OCI-LY7 (cell line): ENCODE measurements around the gene XIRP2. TPM values are rescaled to one million over a fixed set of nuclear protein-coding genes. Genes with fewer than 3 reads are reported as not detected.

Experiments
- BruUV-seq: library from RNA; stranded (reverse); fragments of 400-500 nt; replicated peaks from 2 replicates; lab custom pipeline; 2021; lab: Mats Ljungman, UMichigan
- CTCF ChIA-PET: fragments of 300-600 bp; sonication (Branson Sonifier 250); formaldehyde crosslinking; loops from one replicate; lab custom pipeline; 2022; ENCODE audit warnings: antibody characterized with exemption; ENCODE audit not compliant: unreplicated experiment; lab: Charles Lee
- POLR2A ChIA-PET: fragments of 300-600 bp; sonication (Branson Sonifier 250); formaldehyde crosslinking; loops from one replicate; lab custom pipeline; 2022; ENCODE audit warnings: antibody characterized with exemption; lab: Charles Lee
- DNase-seq: peaks from one replicate; pipeline ENCODE4 v3.0.0-alpha.2; 2015; ENCODE audit warnings: low spot score
- H2AFZ ChIP-seq: fragments of 200-600 bp; sonication (generic), shearing (Covaris generic); 2 replicates; pipeline ENCODE4 v1.6.1; 2014; ENCODE audit warnings: mild to moderate bottlenecking, antibody characterized with exemption, low read length, moderate library complexity
- H3K27ac ChIP-seq: fragments of 200-600 bp; sonication (generic); 2 replicates; pipeline ENCODE4 v1.5.1; 2014; ENCODE audit warnings: mixed run types, low read depth, mild to moderate bottlenecking, moderate library complexity, low read length, inconsistent platforms; ENCODE audit not compliant: poor library complexity, severe bottlenecking
- H3K36me3 ChIP-seq: fragments of 200-600 bp; sonication (generic); 2 replicates; pipeline ENCODE4 v1.6.1; 2014; ENCODE audit warnings: mild to moderate bottlenecking, antibody characterized with exemption, low read length, moderate library complexity, mixed read lengths; ENCODE audit not compliant: insufficient read depth
- H3K4me1 ChIP-seq: fragments of 200-600 bp; sonication (generic); 2 replicates; pipeline ENCODE4 v1.5.1; 2014; ENCODE audit warnings: mild to moderate bottlenecking, low read length; ENCODE audit not compliant: insufficient read depth, poor library complexity, severe bottlenecking
- H3K4me2 ChIP-seq: fragments of 200-600 bp; sonication (generic); 2 replicates; pipeline ENCODE4 v1.6.1; 2014; ENCODE audit warnings: mild to moderate bottlenecking, low read length
- H3K4me3 ChIP-seq: fragments of 200-600 bp; sonication (generic); 2 replicates; pipeline ENCODE4 v1.5.1; 2014; ENCODE audit warnings: mild to moderate bottlenecking, low read depth, low read length; ENCODE audit not compliant: poor library complexity, severe bottlenecking
- H3K79me2 ChIP-seq: fragments of 200-600 bp; sonication (generic); 2 replicates; pipeline ENCODE4 v1.6.1; 2016; ENCODE audit warnings: low read depth, mild to moderate bottlenecking, low read length, moderate library complexity, mixed read lengths; ENCODE audit not compliant: insufficient read depth
- H3K9me2 ChIP-seq: fragments of 200-600 bp; sonication (generic); 2 replicates; pipeline ENCODE4 v1.6.1; 2016; ENCODE audit warnings: mild to moderate bottlenecking, low read length, mixed read lengths; ENCODE audit not compliant: insufficient read depth
- H3K9me3 ChIP-seq: fragments of 200-600 bp; sonication (generic); 2 replicates; pipeline ENCODE4 v1.6.1; 2014; ENCODE audit warnings: mild to moderate bottlenecking, mixed run types, low read length, mixed read lengths
- H4K20me1 ChIP-seq: fragments of 200-600 bp; sonication (generic); 2 replicates; pipeline ENCODE4 v1.6.1; 2014; ENCODE audit warnings: mild to moderate bottlenecking, antibody characterized with exemption, low read length, moderate library complexity, mixed read lengths; ENCODE audit not compliant: insufficient read depth
- CTCF ChIP-seq: fragments of 200-600 bp; sonication (generic); conservative IDR thresholded peaks from 2 replicates; pipeline ENCODE4 v1.5.1; 2014; ENCODE audit warnings: mild to moderate bottlenecking, antibody characterized with exemption, low read length, moderate library complexity, mixed read lengths
- EZH2phosphoT487 ChIP-seq: fragments of 200-600 bp; sonication (generic); IDR thresholded peaks from 2 replicates; pipeline ENCODE4 v1.6.1; 2018; ENCODE audit warnings: low read depth, borderline replicate concordance, mild to moderate bottlenecking, mixed run types, antibody characterized with exemption, low read length, moderate library complexity, mixed read lengths
- intact Hi-C: fragments of 100-400 bp; cut with micrococcal nuclease; formaldehyde crosslinking; loops from one replicate; pipeline ENCODE4 v1.10.0; 2022; ENCODE audit not compliant: unreplicated experiment
- total RNA-seq, 2 experiments: library from RNA; depleted of rRNA in 1 of 2; stranded (reverse); fragments of >200 nt in 1 of 2; shearing (Covaris generic) in 1 of 2; gene quantifications; 2 replicates each; pipeline ENCODE4 v1.2.3, GENCODE V29; 2014 to 2022

Gene XIRP2
- total RNA-seq, 2 experiments from 2014 or later: not detected

- Histone ChIP-seq H3K4me3 (no peak overlapping the region), H3K36me3 (no peaks in the 10 kb centered on the region), H2AFZ (no peak overlapping the region), H3K9me2 (no peaks in the 10 kb centered on the region), H4K20me1 (no peaks in the 10 kb centered on the region), H3K4me1 (no peaks in the 10 kb centered on the region), H3K9me3 (no peaks in the 10 kb centered on the region), H3K4me2 (no peak overlapping the region), H3K79me2 (no peaks in the 10 kb centered on the region), H3K27ac (no peak overlapping the region)
- intact Hi-C loops: no loop called here
- TF ChIP-seq CTCF: no peak
- no peak for TF ChIP-seq EZH2phosphoT487
- no peak for DNase-seq
- CTCF ChIA-PET: no interaction called here
- no TSS peak for BruUV-seq
- POLR2A ChIA-PET: interaction anchor here (1.0 kb wide), 1 partner anchor 11 kb away, joined by 3 read pairs; no protein-coding TSS in a partner anchor
These were observed 405.9 kb downstream of the XIRP2 start for GRCh38 chr2:167293943-167294775.

- intact Hi-C loops: no loop called here
- H3K27ac ChIP-seq: no peak overlapping the region
- H3K4me1 ChIP-seq: no peaks in the 10 kb centered on the region
- no TSS peak for BruUV-seq
- H3K9me3 ChIP-seq: no peaks in the 10 kb centered on the region
- no peak for DNase-seq
- ChIA-PET POLR2A (interaction anchor here (0.6 to 1.0 kb wide), 2 partner anchors 11 to 1989 kb away, joined by 3 read pairs; no protein-coding TSS in a partner anchor), CTCF (no interaction called here)
- no peak overlapping the region for H3K4me2 ChIP-seq
- TF ChIP-seq CTCF: no peak
- no peak for TF ChIP-seq EZH2phosphoT487
- H3K79me2 ChIP-seq: no peaks in the 10 kb centered on the region
- no peaks in the 10 kb centered on the region for H4K20me1 ChIP-seq
- no peak overlapping the region for H3K4me3 ChIP-seq
- no peaks in the 10 kb centered on the region for H3K36me3 ChIP-seq
- no peaks in the 10 kb centered on the region for H3K9me2 ChIP-seq
- H2AFZ ChIP-seq: no peak overlapping the region
These were observed 406.5 kb downstream of the XIRP2 start for GRCh38 chr2:167294776-167295140.

- H3K4me3 ChIP-seq: no peak overlapping the region
- ChIA-PET CTCF (no interaction called here), POLR2A (interaction anchor here (0.6 kb wide), 2 partner anchors 382 to 1414 kb away, joined by 3 to 5 read pairs; no protein-coding TSS in a partner anchor)
- H3K4me2 ChIP-seq: no peak overlapping the region
- H3K9me2 ChIP-seq: no peaks in the 10 kb centered on the region
- TF ChIP-seq CTCF: no peak
- no peak for TF ChIP-seq EZH2phosphoT487
- intact Hi-C loops: no loop called here
- H3K4me1 ChIP-seq: no peaks in the 10 kb centered on the region
- no peak overlapping the region for H2AFZ ChIP-seq
- DNase-seq: no peak
- H3K27ac ChIP-seq: no peak overlapping the region
- H4K20me1 ChIP-seq: no peaks in the 10 kb centered on the region
- BruUV-seq: no TSS peak
- H3K79me2 ChIP-seq: no peaks in the 10 kb centered on the region
- no peaks in the 10 kb centered on the region for H3K9me3 ChIP-seq
- H3K36me3 ChIP-seq: no peaks in the 10 kb centered on the region
These were observed 409.0 kb downstream of the XIRP2 start for GRCh38 chr2:167297292-167297691.
